Renal cortex interstitium (tissue), 11 donors: ENCODE results near the gene MTUS2. TPM values are rescaled to one million over a fixed set of nuclear protein-coding genes. Genes with fewer than 3 reads are reported as not detected.
A peak's percentile ranks its signal among the peaks of the same experiment; 100 is the strongest.

Experiments used
- DNase-seq, 11 donors: peaks; one replicate each; pipeline ENCODE4 v3.0.0-alpha.2; 2013; ENCODE audit warnings: low read depth in 9 of 11, low spot score in 4 of 11; ENCODE audit errors: extremely low read depth in 1 of 11
- polyA plus RNA-seq, 3 donors: library from polyadenylated mRNA; unstranded; fragments of 120-200 nt; gene quantifications; one replicate each; pipeline ENCODE4 v1.2.1, GENCODE V29; 2013; ENCODE audit not compliant: insufficient read length in 3 of 3

The MTUS2 gene
- polyA plus RNA-seq, 3 donors = 0.48 to 0.99 (median 0.67) TPM

- no peak for DNase-seq
These were observed 305.8 kb downstream of the MTUS2 start for GRCh38 chr13:29125934-29126424.

DNA sequence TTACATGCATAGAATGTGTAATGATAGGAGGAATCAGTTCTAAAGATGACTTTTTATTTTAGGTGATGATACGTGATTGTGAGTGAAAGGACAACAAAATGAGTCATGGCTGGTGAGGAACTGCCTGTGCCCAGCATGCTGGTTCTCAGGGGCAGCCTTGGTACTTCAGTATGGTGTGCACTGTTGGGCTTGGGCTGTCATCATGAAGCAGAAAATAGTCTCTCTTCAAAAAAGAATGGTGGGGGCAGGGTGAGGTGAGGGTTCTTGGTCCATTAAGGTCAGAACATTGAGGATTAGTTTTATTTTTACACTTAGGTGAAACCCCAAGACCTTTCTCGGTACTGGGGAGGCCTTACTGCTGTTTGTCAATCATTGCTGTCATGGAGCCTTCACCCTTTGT is 309.5 kb downstream of the MTUS2 start:
- no peak for DNase-seq

DNA sequence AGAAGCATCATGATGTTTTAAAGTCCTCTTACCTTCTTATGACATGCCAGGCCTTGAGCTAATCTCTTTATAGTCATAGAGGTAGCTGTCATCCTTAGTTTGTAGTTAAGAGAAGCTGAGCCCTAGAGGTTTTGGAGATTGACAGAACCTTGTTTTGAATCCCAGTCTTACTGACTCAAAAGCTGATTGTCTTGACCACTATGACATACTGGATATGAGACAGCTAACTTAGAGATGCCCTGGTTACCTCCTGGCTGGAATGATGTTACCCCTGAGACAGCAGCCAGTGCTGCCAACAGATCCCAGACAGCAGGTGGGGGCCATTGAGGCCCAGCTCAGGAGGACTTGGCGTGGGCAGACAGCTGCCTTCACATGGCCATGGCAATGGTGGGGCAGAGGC is 311.0 kb downstream of the MTUS2 start:
- no peak for DNase-seq

GRCh38 chr13:29131881-29132668 is 311.9 kb downstream of the MTUS2 start:
- DNase-seq = no peak

DNA sequence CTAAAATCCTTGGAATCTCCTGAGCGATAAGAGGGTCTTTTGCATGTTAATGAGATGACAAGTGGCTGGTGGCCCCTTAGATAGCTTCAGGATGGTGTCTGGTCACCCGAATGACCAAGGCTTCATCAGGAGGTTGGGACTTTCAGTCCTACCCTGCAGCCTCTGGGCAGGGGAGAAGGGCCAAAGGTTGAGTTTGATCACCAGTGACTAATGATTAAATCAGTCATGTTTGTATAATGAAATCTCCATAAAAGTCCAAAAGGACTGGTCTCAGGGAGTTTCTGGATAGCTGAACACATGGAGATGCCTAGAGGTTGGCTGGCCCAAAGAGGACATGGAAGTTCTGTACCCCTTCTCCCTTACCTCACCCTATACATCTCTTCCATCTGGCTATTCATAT is 316.2 kb downstream of the MTUS2 start:
- DNase-seq = no peak

GRCh38 chr13:29137016-29137415 is 316.9 kb downstream of the MTUS2 start:
- no peak for DNase-seq

DNA sequence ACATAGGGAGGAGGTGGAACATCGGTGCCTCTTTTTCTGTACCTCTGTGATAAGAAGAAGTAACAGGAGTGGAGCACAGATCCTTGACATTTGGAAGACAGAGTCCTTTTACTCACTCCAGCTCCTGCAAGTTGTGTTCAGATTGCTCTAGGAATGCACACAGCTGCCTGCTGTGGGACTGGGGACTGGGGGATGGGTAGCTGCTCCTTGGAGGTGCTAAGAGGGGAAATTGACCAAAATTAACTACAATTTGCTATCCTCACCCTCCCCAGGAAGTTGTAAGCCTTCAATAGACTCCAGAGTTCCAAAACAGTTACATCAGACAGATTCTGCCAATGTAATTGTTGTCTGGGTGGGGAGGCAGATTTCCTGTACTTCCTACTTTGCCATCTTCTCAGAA is 317.9 kb downstream of the MTUS2 start:
- DNase-seq = no peak

GRCh38 chr13:29140277-29140676 is 320.1 kb downstream of the MTUS2 start:
- peak in 1 of 11 donors; percentile 28 for DNase-seq

- no peak for DNase-seq
These were observed 323.7 kb downstream of the MTUS2 start for GRCh38 chr13:29143847-29144246.

DNA sequence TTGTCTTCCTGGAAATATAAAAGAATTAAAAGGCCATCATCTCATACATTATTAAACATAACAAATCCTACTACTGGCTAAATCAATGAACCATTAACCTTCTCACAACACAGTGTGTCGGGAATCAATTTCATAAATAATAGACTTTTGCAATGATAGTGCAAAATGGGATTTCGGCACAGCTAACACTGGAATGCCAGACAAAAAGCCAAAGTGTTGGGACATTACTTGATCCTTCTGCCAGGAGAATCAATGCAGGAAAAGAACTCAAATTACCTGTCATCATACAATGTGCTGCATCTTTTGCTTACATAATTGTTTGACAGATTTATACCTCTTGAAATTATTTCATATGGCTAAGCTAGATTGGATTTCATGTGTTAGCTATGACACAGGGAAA is 334.3 kb downstream of the MTUS2 start:
- DNase-seq = no peak

DNA sequence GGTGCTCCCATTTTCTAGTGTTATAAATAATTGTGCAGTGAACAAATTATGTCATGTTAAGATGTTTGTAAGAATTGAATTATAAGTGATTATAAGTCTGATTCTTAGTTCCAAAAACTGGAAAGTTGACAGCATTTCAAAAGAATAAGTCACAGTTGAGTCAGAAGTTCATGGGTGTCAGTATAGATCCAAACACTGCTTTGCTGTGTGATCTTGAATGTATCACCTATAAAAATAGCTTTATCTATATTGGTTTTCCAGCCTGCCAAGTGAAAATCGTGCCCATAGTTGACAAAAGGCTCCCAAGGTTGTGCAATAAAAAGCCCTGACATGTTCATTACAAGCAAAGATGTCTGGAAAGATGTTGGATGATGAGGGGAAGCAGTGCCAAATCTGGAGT is 336.0 kb downstream of the MTUS2 start:
- DNase-seq = no peak

DNA sequence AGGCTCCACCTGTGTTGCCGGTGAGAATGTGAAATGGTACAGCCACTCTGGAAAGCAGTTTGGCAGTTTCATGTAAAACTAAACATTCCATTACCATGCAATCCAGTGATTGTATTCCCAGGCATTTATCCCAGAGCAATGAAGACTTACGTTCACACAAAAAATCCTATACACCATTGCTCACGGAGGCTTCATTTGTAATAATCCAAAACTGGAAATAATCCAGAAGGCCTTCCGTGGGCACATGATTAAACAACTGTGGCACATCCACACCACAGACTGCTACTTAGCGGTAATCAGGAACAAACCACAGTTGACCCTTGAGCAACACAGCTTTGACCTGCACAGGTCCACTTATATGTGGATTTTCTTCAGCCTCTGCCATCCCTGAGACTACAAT is 339.7 kb downstream of the MTUS2 start:
- DNase-seq = no peak

GRCh38 chr13:29160862-29161261 is 340.7 kb downstream of the MTUS2 start:
- no peak for DNase-seq

- no peak for DNase-seq
These were observed 341.5 kb downstream of the MTUS2 start for GRCh38 chr13:29161676-29162075.

DNA sequence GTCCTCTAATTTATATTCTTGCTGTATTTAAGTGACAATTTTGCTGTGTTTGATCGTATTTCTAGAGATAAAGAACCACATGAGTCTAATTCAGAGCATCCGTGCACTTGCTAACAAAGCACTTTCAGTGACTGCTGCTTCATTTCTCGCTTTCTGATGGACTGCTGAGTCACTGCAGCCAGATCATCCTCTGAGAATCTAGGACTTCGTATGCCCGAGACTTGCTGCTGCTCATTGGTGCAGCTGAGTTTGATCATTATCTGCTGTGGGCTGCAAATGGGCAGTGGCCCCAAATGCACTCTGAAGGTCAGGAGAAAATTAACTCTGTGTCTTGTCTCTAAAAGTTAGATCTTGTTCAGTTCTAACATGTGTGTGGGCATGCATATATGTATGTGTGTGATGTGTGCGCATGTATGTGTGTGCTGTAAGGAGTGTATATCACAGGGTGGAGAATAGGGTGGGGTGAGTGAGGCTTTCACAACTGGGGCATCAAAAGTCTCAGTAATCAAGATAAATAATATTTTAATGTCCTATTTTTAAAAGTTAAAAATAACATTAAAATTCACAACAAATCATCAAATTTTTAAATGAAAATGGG is 342.6 kb downstream of the MTUS2 start:
- no peak for DNase-seq

DNA sequence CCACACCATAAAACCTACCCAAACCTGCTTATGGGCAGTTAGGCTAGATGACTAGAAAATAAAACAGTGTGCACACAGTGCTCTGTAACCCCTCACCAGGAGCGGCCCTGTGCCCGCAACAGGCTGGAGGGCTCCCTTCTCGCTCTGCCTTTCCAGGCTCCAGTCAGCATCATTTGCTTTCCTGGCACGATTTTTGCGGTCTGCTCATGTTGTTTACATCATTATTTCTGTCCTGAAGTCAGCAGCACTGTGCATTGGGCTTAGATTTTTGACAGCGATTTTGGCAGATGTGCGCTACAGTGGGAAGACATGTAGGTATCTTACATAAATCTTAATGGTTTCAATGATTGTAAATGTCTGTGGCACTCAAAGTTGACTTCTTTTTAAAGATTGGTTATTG is 344.0 kb downstream of the MTUS2 start:
- no peak for DNase-seq

- no peak for DNase-seq
These were observed 345.1 kb downstream of the MTUS2 start for GRCh38 chr13:29165216-29165615.

- DNase-seq = no peak
These were observed 345.7 kb downstream of the MTUS2 start for GRCh38 chr13:29165840-29166239.

GRCh38 chr13:29170436-29171082 is 350.4 kb downstream of the MTUS2 start:
- DNase-seq = peak in 9 of 11 donors; percentile 21 to 43 (median 25)

DNA sequence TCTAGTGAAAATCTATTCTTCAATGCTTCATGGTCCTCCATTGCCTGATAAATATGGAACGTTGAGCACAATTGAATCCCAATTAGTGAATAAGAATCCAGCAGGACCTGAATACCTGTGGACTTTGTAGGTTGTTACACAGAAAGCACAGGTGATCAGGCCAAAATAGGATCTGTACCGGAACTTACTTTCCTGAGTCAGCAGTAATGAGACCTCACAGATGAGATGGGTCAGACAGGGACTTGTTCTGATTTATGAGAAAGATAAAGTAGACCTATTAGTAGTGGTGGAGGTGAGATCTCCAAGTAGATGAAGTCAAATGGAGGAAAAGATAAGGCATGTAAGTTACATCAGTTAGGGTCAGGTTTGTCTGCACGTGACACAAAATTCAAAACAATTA is 351.1 kb downstream of the MTUS2 start:
- DNase-seq = no peak
